Panc1 (cell line): ENCODE data around the gene ABCC1. TPM values are rescaled to one million over a fixed set of nuclear protein-coding genes. Genes with fewer than 3 reads are reported as not detected.

ENCODE experiments used
- total RNA-seq: library from RNA; stranded (reverse); gene quantifications from one replicate; pipeline ENCODE4 v1.2.1, GENCODE V29; 2021; ENCODE audit not compliant: unreplicated experiment

Gene ABCC1
- total RNA-seq, 1 experiment from 2014 or later = 296 TPM

Other genes with a start within 250 kb of the ABCC1 start
- gene MYH11, start 92.6 kb upstream of the ABCC1 start, total RNA-seq = 0.51 TPM
- 94.3 TPM for gene CEP20, start 61.0 kb upstream of the ABCC1 start, total RNA-seq